Suprapubic skin (tissue), 4 donors: ENCODE measurements around the gene RNF141. TPM values are rescaled to one million over a fixed set of nuclear protein-coding genes. Genes with fewer than 3 reads are reported as not detected.
A peak's percentile ranks its signal among the peaks of the same experiment; 100 is the strongest.

Experiments
- DNase-seq, 2 donors: peaks; one replicate each; pipeline ENCODE4 v3.0.0-alpha.2; 2019; ENCODE audit warnings: low spot score in 2 of 2
- H3K27ac ChIP-seq: fragments of 200-600 bp; sonication (generic); one replicate; pipeline ENCODE4 v1.5.1; 2019
- H3K27me3 ChIP-seq: fragments of 200-600 bp; sonication (generic); one replicate; pipeline ENCODE4 v1.5.1; 2019
- H3K36me3 ChIP-seq: fragments of 200-600 bp; sonication (generic); one replicate; pipeline ENCODE4 v1.5.1; 2019
- H3K4me1 ChIP-seq: fragments of 200-600 bp; sonication (generic); one replicate; pipeline ENCODE4 v1.5.1; 2019
- H3K4me3 ChIP-seq: fragments of 200-600 bp; sonication (generic); one replicate; pipeline ENCODE4 v1.5.1; 2019; ENCODE audit warnings: mild to moderate bottlenecking
- H3K9me3 ChIP-seq: fragments of 200-600 bp; sonication (generic); one replicate; pipeline ENCODE4 v1.5.1; 2019
- EP300 ChIP-seq: sonication (generic); formaldehyde crosslinking; IDR thresholded peaks from one replicate; pipeline ENCODE4 v1.6.1; 2017; ENCODE audit warnings: antibody characterized with exemption
- POLR2A ChIP-seq, 2 donors: fragments of 450-650 bp; IDR thresholded peaks; one replicate each; pipeline ENCODE4 v1.6.1; 2017; ENCODE audit warnings: antibody characterized with exemption in 2 of 2, mild to moderate bottlenecking in 2 of 2, moderate library complexity in 2 of 2
- POLR2AphosphoS5 ChIP-seq, 3 donors: sonication (generic); formaldehyde crosslinking; IDR thresholded peaks; one replicate each; pipeline ENCODE4 v1.6.1; 2017; ENCODE audit warnings: antibody characterized with exemption in 3 of 3
- WGBS: methylation state at CpG from one replicate; pipeline ENCODE4 v1.1.5; 2018; 5-methylcytosine and 5-hydroxymethylcytosine counted together
- total RNA-seq, 4 donors: library from RNA; depleted of rRNA; stranded (reverse); fragments of >200 nt; gene quantifications; one replicate each; pipeline ENCODE4 v1.1.0, GENCODE V29; 2016
- TF ChIP-seq, protein P1 (sequence below), 2 donors: fragments of 200-600 bp in 1 of 2; fragments of 450-650 bp in 1 of 2; sonication (generic) in 1 of 2; IDR thresholded peaks; one replicate each; pipeline ENCODE4 v1.5.1; 2016 to 2019; ENCODE audit warnings: antibody characterized with exemption in 2 of 2, mild to moderate bottlenecking in 1 of 2, moderate library complexity in 1 of 2

The RNF141 gene
- total RNA-seq, 4 donors from 2014 or later: 68.2 to 83.4 (median 73.7) TPM

DNA sequence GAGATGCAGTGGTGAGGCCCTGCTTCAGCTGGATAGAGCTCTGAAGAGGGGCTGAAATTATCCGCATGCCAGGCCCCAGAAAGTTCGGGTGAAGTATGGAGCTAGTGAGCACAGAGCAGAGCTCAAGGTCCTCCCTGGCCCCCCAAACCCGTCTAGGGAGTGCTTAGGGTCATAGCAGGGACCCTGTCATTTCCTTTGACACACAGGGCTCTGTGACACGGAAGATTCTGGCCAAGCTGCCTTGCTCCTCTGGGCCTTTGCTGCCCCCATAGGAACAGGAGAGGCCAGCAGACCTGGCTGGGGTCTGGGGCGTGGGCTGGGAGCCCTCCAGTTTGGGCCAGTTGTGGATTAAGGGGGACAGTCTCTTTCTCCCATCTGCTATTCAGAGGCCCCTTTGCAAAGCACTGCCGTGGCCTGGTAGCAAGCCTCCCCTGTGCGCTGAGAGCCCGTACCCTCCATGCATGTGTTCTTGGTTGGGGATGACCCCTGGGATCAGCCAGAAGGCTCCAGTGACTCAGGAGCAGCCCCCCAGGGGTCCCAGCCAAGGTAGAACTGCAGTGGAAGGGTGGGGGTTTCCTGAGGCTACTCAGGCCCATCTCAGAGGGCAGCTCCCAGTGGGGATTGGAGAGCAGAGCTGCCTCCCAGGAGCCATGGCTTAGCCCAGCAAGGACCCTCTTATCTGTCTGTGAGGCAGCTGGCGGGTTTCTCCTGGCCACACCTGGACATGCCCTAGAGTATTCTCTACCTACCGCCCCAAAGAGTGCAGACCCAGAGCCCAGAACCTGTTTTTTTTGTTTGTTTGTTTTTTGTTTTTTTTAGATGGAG is 42.3 kb downstream of the RNF141 start:
- WGBS: 88% methylated on average over 9 of the region's 10 CpGs
- peak overlapping the region; percentile 14 for H3K27ac ChIP-seq
- H3K4me1 ChIP-seq: peaks cover 21% of the 10 kb centered on the region
- TF ChIP-seq POLR2A (IDR thresholded peaks at IDR 0.05): no peak
- TF ChIP-seq, protein P1, sequence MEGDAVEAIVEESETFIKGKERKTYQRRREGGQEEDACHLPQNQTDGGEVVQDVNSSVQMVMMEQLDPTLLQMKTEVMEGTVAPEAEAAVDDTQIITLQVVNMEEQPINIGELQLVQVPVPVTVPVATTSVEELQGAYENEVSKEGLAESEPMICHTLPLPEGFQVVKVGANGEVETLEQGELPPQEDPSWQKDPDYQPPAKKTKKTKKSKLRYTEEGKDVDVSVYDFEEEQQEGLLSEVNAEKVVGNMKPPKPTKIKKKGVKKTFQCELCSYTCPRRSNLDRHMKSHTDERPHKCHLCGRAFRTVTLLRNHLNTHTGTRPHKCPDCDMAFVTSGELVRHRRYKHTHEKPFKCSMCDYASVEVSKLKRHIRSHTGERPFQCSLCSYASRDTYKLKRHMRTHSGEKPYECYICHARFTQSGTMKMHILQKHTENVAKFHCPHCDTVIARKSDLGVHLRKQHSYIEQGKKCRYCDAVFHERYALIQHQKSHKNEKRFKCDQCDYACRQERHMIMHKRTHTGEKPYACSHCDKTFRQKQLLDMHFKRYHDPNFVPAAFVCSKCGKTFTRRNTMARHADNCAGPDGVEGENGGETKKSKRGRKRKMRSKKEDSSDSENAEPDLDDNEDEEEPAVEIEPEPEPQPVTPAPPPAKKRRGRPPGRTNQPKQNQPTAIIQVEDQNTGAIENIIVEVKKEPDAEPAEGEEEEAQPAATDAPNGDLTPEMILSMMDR (IDR thresholded peaks at IDR 0.05): no peak
- no peak for TF ChIP-seq POLR2AphosphoS5 (IDR thresholded peaks at IDR 0.05)
- TF ChIP-seq EP300: no peak
- H3K27me3 ChIP-seq: no peaks in the 10 kb centered on the region
- peaks cover 24% of the 10 kb centered on the region for H3K36me3 ChIP-seq
- peak in 1 of 2 donors; percentile 67 for DNase-seq
- H3K9me3 ChIP-seq: no peaks in the 10 kb centered on the region
- no peak overlapping the region for H3K4me3 ChIP-seq

DNA sequence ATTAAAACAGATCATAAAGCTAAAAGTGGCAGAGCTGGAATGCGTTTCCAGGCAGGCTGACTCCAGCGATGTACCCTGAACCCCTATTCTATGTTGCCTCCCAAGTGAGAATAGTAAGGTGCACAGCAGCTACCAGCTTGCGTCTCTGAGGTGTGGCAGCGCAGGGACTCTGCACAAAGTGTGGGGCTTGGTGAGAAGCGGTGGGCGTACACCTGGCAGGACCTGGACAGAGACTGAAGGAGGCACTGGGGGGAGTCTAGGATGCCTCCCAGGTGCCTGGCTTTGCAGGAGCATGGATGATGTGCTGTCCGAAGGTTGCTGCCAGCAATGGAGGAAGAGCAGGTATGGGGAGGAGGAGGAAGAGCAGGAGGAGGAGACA is 43.0 kb downstream of the RNF141 start:
- TF ChIP-seq EP300 (no peak), POLR2AphosphoS5 (IDR thresholded peaks at IDR 0.05) (no peak), POLR2A (IDR thresholded peaks at IDR 0.05) (no peak)
- TF ChIP-seq, protein P1 (IDR thresholded peaks at IDR 0.05): no peak
- 93% methylated on average over 7 of the region's 7 CpGs for WGBS
- Histone ChIP-seq H3K27ac (no peak overlapping the region), H3K36me3 (peaks cover 29% of the 10 kb centered on the region), H3K4me1 (peaks cover 21% of the 10 kb centered on the region), H3K9me3 (no peaks in the 10 kb centered on the region), H3K4me3 (no peak overlapping the region), H3K27me3 (no peaks in the 10 kb centered on the region)
- DNase-seq: peak in 1 of 2 donors; percentile 47

DNA sequence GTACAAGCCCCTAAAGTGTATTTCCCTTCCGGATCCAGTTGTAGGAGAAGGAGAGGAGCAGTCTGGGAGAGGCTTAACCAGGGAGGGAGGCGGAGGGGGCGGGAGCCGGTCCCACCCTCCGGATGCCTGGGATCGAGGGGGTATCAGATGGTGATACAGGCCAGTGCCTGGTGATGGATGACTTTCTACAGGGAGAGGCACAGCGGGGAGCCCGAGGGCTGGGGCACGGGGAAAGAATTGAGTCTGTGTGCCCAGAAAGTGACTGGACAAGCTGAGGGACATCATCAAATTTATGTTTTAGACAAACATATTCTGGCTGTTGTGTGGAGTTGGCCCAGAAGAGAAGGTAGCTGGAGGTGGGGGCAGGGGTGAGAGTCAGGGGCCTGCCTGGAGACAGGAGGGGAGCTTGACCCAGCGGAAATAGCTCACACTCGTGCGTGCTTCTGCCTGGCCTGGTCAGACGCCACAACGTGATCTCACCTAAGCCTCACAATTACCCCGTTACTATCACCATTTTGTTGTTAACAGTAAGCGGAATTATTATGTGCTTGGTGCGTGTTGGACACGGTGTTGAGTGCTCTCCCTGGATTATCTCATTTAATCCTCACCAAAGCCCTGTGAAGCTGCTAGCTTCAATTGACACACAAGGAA is 43.5 kb downstream of the RNF141 start:
- Histone ChIP-seq H3K9me3 (no peaks in the 10 kb centered on the region), H3K36me3 (peaks cover 30% of the 10 kb centered on the region), H3K27ac (no peak overlapping the region), H3K4me3 (no peak overlapping the region), H3K27me3 (no peaks in the 10 kb centered on the region), H3K4me1 (peaks cover 21% of the 10 kb centered on the region)
- TF ChIP-seq, protein P1 (IDR thresholded peaks at IDR 0.05): no peak
- no peak for TF ChIP-seq POLR2AphosphoS5 (IDR thresholded peaks at IDR 0.05)
- WGBS: 90% methylated on average over 18 of the region's 18 CpGs
- peak in 1 of 2 donors; percentile 53 for DNase-seq

DNA sequence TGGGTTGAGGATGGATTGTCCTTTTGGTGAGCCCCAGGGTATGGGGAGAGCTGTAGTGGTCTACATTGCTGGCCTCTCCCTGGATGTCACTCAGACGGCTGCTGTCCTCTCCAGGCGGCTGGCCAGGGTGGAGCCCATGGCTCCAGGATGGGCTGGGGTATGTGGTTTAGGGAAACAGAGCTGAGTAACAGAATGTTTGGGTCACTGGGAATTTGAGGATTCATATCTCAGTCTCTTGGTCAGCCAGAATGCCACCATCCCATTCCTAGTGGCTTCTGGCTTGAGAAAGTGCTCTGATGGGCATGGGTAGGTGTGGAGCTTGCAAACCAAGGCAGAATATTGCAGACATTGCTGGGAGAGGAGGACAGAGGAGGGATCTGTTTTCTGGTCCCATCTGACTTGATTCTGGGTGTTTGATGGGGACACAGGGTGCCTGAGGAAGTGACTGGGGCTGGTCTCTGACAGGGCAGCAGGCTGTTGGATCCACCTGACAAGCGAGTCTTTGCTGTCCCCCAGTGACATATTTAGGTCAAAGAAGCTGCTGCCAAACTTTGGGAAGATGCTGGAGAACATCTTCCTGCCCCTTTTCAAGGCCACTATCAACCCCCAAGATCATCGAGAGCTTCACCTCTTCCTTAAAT is 44.6 kb downstream of the RNF141 start:
- H3K9me3 ChIP-seq: no peaks in the 10 kb centered on the region
- no peak for TF ChIP-seq POLR2A (IDR thresholded peaks at IDR 0.05)
- no peak for TF ChIP-seq EP300
- TF ChIP-seq, protein P1 (IDR thresholded peaks at IDR 0.05): no peak
- TF ChIP-seq POLR2AphosphoS5 (IDR thresholded peaks at IDR 0.05): no peak
- H3K36me3 ChIP-seq: peaks cover 30% of the 10 kb centered on the region
- no peak overlapping the region for H3K27ac ChIP-seq
- WGBS: 60% methylated on average over 2 of the region's 4 CpGs
- H3K4me1 ChIP-seq: peaks cover 22% of the 10 kb centered on the region
- H3K4me3 ChIP-seq: no peak overlapping the region
- no peak for DNase-seq
- H3K27me3 ChIP-seq: no peaks in the 10 kb centered on the region

DNA sequence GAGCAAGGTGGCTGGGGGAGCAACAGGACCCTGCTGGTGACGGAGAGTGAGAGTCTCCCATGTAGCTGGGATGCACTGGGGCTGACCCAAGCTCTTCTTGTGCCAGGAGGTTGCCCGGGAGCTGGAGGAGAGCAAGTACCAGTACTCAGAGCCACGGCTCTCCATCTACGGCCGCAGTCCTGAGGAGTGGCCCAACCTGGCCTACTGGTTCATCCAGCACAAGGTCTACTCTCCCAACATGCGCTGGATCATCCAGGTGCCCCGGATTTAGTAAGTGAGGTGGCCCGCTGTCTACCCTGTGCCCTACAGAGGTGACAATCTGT is 45.6 kb downstream of the RNF141 start:
- H3K27ac ChIP-seq: no peak overlapping the region
- TF ChIP-seq POLR2AphosphoS5 (IDR thresholded peaks at IDR 0.05): no peak
- no peak for TF ChIP-seq EP300
- no peak for TF ChIP-seq POLR2A (IDR thresholded peaks at IDR 0.05)
- TF ChIP-seq, protein P1 (IDR thresholded peaks at IDR 0.05): no peak
- H3K36me3 ChIP-seq: peaks cover 24% of the 10 kb centered on the region
- peaks cover 22% of the 10 kb centered on the region for H3K4me1 ChIP-seq
- no peak overlapping the region for H3K4me3 ChIP-seq
- no peaks in the 10 kb centered on the region for H3K9me3 ChIP-seq
- no peaks in the 10 kb centered on the region for H3K27me3 ChIP-seq
- WGBS: 80% methylated on average over 1 of the region's 8 CpGs
- DNase-seq: peak in 1 of 2 donors; percentile 66
